ENCODE results near the gene NPFF. TPM values are rescaled to one million over a fixed set of nuclear protein-coding genes. Genes with fewer than 3 reads are reported as not detected.

The NPFF gene
- total and polyA plus RNA-seq, 8 donors: 0.65 to 1.1 (median 0.94) TPM; not detected in 3

DNA sequence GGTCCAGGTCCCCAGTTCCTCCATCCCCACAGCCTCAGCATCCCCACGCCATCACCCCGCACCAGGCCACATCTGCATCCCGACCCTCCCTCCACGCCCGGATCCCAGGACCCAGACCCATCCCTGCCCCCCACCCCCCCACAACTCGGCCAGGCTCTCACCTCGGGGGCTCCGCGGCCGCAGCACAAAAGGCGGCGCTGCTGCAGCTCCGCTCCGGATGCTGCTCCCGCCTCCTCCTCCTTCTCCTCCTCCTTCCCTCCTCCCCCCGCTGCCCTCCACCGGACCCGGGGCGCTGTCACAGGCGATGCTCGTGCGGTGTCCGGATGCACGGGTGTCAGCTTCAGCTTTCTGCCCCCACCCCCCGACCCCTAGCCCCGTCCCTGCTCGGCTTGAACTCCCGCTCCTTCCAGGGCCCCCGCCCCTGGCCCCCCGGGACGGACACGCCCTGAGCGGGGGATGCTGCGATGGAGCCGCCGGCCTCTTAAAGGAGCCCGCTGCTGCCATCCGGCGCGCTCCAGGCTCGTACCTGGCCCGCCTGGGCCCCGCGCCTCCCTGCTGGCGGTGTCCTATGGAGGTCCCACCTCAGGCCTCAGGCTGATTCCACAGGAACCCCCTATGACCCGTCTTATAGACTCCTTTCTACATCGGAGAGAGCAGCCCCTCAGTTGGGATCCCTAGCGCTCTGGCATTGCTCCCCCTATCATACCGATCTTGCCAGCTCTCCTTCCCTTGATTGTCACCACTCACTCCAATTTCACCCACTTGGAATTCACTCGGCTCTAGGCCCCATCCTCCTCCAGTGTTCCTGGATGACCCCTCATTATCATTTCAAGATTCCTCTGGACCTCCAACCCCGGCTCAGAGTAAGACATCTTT lies 7.8 kb downstream of the NPFF start, which contains the start of gene MAP3K12:
Gene MAP3K12 (minus strand): TSS at position 193 of the 876 bp plus-strand sequence. CDS start 12,067 bp downstream, outside the sequence.
- intact Hi-C loops (cut with DNase I): loop anchor here in 1 of 2 donors (10.0 kb wide), 1 partner anchor 175 kb away; the partner anchor contains the start of gene AAAS
- H3K27ac ChIP-seq: peak within 1 kb of the TSS; percentile 98
- ATAC-seq (peak; percentile 5), DNase-seq (peak in 3 of 4 donors; percentile 75 to 89 (median 77))
- H3K36me3 ChIP-seq: peaks cover 0 to 8% of the 10 kb centered on the region in 2 donors
- no peaks in the 10 kb centered on the region for H3K9me3 ChIP-seq
- no peaks in the 10 kb centered on the region for H3K27me3 ChIP-seq
- H3K4me1 ChIP-seq: peaks cover 29 to 60% of the 10 kb centered on the region in 2 donors
- TF ChIP-seq, protein P1, sequence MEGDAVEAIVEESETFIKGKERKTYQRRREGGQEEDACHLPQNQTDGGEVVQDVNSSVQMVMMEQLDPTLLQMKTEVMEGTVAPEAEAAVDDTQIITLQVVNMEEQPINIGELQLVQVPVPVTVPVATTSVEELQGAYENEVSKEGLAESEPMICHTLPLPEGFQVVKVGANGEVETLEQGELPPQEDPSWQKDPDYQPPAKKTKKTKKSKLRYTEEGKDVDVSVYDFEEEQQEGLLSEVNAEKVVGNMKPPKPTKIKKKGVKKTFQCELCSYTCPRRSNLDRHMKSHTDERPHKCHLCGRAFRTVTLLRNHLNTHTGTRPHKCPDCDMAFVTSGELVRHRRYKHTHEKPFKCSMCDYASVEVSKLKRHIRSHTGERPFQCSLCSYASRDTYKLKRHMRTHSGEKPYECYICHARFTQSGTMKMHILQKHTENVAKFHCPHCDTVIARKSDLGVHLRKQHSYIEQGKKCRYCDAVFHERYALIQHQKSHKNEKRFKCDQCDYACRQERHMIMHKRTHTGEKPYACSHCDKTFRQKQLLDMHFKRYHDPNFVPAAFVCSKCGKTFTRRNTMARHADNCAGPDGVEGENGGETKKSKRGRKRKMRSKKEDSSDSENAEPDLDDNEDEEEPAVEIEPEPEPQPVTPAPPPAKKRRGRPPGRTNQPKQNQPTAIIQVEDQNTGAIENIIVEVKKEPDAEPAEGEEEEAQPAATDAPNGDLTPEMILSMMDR (IDR thresholded peaks at IDR 0.05): no peak
- peak within 1 kb of the TSS; percentile 66 to 77 for H3K4me3 ChIP-seq

DNA sequence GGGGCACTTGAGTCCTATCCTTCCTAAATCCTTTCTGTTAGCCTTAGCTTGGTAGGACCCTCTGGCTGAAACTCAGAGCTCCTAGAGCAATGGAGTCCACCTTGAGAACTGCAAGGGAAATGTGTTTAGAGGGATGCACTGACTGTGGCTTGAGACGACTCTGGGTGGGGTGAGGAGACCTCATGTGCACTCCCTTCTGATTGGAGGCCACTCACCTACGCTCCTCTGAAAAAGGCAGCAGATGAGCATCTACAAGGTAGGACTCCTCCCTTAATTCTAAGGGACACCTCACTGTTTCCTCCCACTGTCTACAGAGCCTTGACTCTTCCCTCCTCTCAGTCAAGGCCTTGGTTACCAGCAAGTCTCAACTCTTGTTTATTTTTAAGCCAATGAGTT lies 9.1 kb downstream of the NPFF start:
- intact Hi-C loops (cut with DNase I): no loop called here
- TF ChIP-seq, protein P1 (IDR thresholded peaks at IDR 0.05): no peak

DNA sequence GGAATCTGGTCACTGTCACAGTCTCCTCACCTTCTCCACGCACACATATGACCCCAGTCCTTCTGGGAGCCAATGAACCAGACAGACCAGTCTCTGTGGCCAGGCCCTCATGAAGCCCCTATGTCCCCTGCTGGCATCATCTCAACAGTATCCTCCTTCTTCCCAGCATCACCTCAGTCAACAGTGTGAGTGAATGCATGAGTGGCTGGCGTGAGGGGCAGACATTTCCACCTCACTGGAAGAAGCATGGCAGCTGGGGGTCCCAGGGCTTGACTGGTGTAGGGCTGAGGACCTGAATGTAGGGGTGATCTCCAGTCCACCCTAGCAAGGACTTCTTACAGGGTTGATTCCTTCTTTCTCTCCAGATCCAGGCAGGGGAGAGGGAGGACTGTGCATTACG lies 9.8 kb downstream of the NPFF start:
- no peaks in the 10 kb centered on the region for H3K36me3 ChIP-seq
- H3K4me3 ChIP-seq: no peak overlapping the region
- no peaks in the 10 kb centered on the region for H3K9me3 ChIP-seq
- H3K27ac ChIP-seq: no peak overlapping the region
- intact Hi-C loops (cut with DNase I): no loop called here
- DNase-seq (no peak), ATAC-seq (no peak)
- TF ChIP-seq, protein P1 (IDR thresholded peaks at IDR 0.05): no peak
- peaks cover 33 to 63% of the 10 kb centered on the region in 2 donors for H3K4me1 ChIP-seq
- H3K27me3 ChIP-seq: no peaks in the 10 kb centered on the region

More for the DNA sequence above, 9.1 kb downstream of the NPFF start:
- Histone ChIP-seq H3K4me1 (peaks cover 38 to 65% of the 10 kb centered on the region in 2 donors), H3K27me3 (no peaks in the 10 kb centered on the region), H3K27ac (no peak overlapping the region), H3K4me3 (no peak overlapping the region), H3K36me3 (no peaks in the 10 kb centered on the region), H3K9me3 (no peaks in the 10 kb centered on the region)
- DNase-seq: no peak
- no peak for ATAC-seq

DNA sequence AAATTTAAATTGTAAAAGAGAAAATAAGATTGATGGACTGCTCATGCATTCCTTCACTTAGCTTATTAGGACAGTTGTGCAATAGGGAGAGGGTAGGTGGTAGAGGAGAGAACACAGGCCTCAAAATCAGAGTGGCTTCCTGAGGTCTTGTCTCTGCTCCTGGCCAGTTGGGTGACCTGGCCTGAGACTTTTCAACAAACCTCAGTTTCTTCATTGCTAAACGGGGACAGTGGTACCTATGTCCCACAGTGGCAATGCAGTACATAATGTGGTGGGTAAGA lies 10.6 kb downstream of the NPFF start:
- DNase-seq (no peak), ATAC-seq (no peak)
- Histone ChIP-seq H3K27me3 (no peaks in the 10 kb centered on the region), H3K36me3 (no peaks in the 10 kb centered on the region), H3K27ac (peak overlapping the region; percentile 61 to 67), H3K9me3 (no peaks in the 10 kb centered on the region), H3K4me3 (no peak overlapping the region), H3K4me1 (peaks cover 27 to 61% of the 10 kb centered on the region in 2 donors)
- TF ChIP-seq, protein P1 (IDR thresholded peaks at IDR 0.05): no peak
- intact Hi-C loops (cut with DNase I): no loop called here
